HUES48 (cell line): Measurements from ENCODE around the gene UBE2E3.

Source experiments
- H3K27ac ChIP-seq: one replicate; pipeline ENCODE4 v1.7.0; 2013; ENCODE audit warnings: low read depth, low read length, inconsistent platforms
- H3K27me3 ChIP-seq: 2 replicates; pipeline ENCODE4 v1.6.1; 2013; ENCODE audit warnings: mild to moderate bottlenecking, low read length; ENCODE audit not compliant: control insufficient read depth, insufficient read depth
- H3K36me3 ChIP-seq: 2 replicates; pipeline ENCODE4 v1.6.1; 2013; ENCODE audit warnings: low read length; ENCODE audit not compliant: control insufficient read depth, insufficient read depth
- H3K4me1 ChIP-seq: 2 replicates; pipeline ENCODE4 v1.6.1; 2013; ENCODE audit warnings: mild to moderate bottlenecking, low read length; ENCODE audit not compliant: control insufficient read depth, insufficient read depth
- H3K4me3 ChIP-seq: 2 replicates; pipeline ENCODE4 v1.5.1; 2013; ENCODE audit warnings: mild to moderate bottlenecking, low read depth, low read length
- H3K9ac ChIP-seq: 2 replicates; pipeline ENCODE4 v1.6.1; 2013; ENCODE audit warnings: mild to moderate bottlenecking, low read depth, low read length, moderate library complexity
- H3K9me3 ChIP-seq: 2 replicates; pipeline ENCODE4 v1.6.1; 2013; ENCODE audit warnings: low read length; ENCODE audit not compliant: control insufficient read depth, insufficient read depth

The UBE2E3 gene

GRCh38 chr2:181107628-181107945, 127.2 kb downstream of the UBE2E3 start:
- Histone ChIP-seq H3K9me3 (no peaks in the 10 kb centered on the region), H3K27me3 (no peaks in the 10 kb centered on the region), H3K4me3 (no peak overlapping the region), H3K36me3 (no peaks in the 10 kb centered on the region), H3K4me1 (peaks cover 29% of the 10 kb centered on the region), H3K9ac (no peak overlapping the region), H3K27ac (no peak overlapping the region)

- Histone ChIP-seq H3K27ac (no peak overlapping the region), H3K27me3 (no peaks in the 10 kb centered on the region), H3K36me3 (no peaks in the 10 kb centered on the region), H3K4me3 (no peak overlapping the region), H3K9ac (no peak overlapping the region), H3K4me1 (peaks cover 14% of the 10 kb centered on the region), H3K9me3 (no peaks in the 10 kb centered on the region)
These were observed 130.7 kb downstream of the UBE2E3 start for GRCh38 chr2:181111059-181111458.

- no peaks in the 10 kb centered on the region for H3K4me1 ChIP-seq
- H3K36me3 ChIP-seq = no peaks in the 10 kb centered on the region
- no peaks in the 10 kb centered on the region for H3K27me3 ChIP-seq
- H3K9ac ChIP-seq = no peak overlapping the region
- H3K27ac ChIP-seq = no peak overlapping the region
- no peaks in the 10 kb centered on the region for H3K9me3 ChIP-seq
- no peak overlapping the region for H3K4me3 ChIP-seq
These were observed 132.5 kb downstream of the UBE2E3 start for GRCh38 chr2:181112916-181113315.
